ENCODE measurements around the gene RBP4. TPM values are rescaled to one million over a fixed set of nuclear protein-coding genes. Genes with fewer than 3 reads are reported as not detected.

RBP4 gene
- total and polyA plus RNA-seq, 12 donors = 0.37 to 30.0 (median 4.9) TPM; not detected in 2

GRCh38 chr10:93542358-93542791 is 58.7 kb downstream of the RBP4 start:
- peak overlapping the region in 5 of 10 donors; percentile 10 to 65 (median 42) for H3K27ac ChIP-seq
- peaks cover 0 to 14% (median 8%) of the 10 kb centered on the region in 9 donors for H3K4me1 ChIP-seq
- DNase-seq (peak; percentile 71 to 76), ATAC-seq (peak; percentile 91 to 99 (median 96))
- WGBS, 2 donors = 6% methylated on average over 10 of the region's 10 CpGs
- no peaks in the 10 kb centered on the region for H3K9me3 ChIP-seq
- TF ChIP-seq, protein P1, sequence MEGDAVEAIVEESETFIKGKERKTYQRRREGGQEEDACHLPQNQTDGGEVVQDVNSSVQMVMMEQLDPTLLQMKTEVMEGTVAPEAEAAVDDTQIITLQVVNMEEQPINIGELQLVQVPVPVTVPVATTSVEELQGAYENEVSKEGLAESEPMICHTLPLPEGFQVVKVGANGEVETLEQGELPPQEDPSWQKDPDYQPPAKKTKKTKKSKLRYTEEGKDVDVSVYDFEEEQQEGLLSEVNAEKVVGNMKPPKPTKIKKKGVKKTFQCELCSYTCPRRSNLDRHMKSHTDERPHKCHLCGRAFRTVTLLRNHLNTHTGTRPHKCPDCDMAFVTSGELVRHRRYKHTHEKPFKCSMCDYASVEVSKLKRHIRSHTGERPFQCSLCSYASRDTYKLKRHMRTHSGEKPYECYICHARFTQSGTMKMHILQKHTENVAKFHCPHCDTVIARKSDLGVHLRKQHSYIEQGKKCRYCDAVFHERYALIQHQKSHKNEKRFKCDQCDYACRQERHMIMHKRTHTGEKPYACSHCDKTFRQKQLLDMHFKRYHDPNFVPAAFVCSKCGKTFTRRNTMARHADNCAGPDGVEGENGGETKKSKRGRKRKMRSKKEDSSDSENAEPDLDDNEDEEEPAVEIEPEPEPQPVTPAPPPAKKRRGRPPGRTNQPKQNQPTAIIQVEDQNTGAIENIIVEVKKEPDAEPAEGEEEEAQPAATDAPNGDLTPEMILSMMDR (IDR thresholded peaks at IDR 0.05) = peak in 3 of 9 donors; percentile 1 to 24 (median 9)
- H3K27me3 ChIP-seq = no peaks in the 10 kb centered on the region
- peak overlapping the region in 8 of 10 donors; percentile 17 to 49 (median 35) for H3K4me3 ChIP-seq
- no peaks in the 10 kb centered on the region for H3K36me3 ChIP-seq
- intact Hi-C loops (cut with DNase I) = no loop called here

Other genes with a start within 250 kb of the RBP4 start
- gene MYOF, start 118.9 kb downstream of the RBP4 start, total RNA-seq = 10 to 100 TPM; 21.7 to 54.6 (median 41.6) TPM
- gene MYOF, start 118.9 kb downstream of the RBP4 start, polyA plus RNA-seq = 10 to 100 TPM; 14.5 to 32.4 TPM
- gene CEP55, start 104.6 kb downstream of the RBP4 start, total RNA-seq = 1 to 10 TPM in 2 of 10 donors, under 1 TPM in 5, not detected in 3; 0.13 to 4.4 (median 0.51) TPM
- gene CEP55, start 104.6 kb downstream of the RBP4 start, polyA plus RNA-seq = under 1 TPM; 0.20 to 0.22 TPM
- under 1 TPM in 4 of 10 donors, not detected in 6; 0.11 to 0.37 (median 0.22) TPM for gene FFAR4, start 34.6 kb downstream of the RBP4 start, total RNA-seq
- under 1 TPM; 0.07 to 0.12 TPM for gene FFAR4, start 34.6 kb downstream of the RBP4 start, polyA plus RNA-seq
- not detected for gene PDE6C, start 11.3 kb upstream of the RBP4 start, total RNA-seq
- gene PDE6C, start 11.3 kb upstream of the RBP4 start, polyA plus RNA-seq = not detected
- 10 to 100 TPM in 7 of 10 donors, 1 to 10 TPM in 3; 7.7 to 24.5 (median 15.5) TPM for gene FRA10AC1, start 101.4 kb upstream of the RBP4 start, total RNA-seq
- gene FRA10AC1, start 101.4 kb upstream of the RBP4 start, polyA plus RNA-seq = 10 to 100 TPM in 1 of 2 donors, 1 to 10 TPM in 1; 8.2 to 23.7 TPM
- gene LGI1, start 156.7 kb upstream of the RBP4 start, total RNA-seq = under 1 TPM in 5 of 10 donors, not detected in 5; 0.38 to 0.68 (median 0.45) TPM
- under 1 TPM in 1 of 2 donors, not detected in 1; 0.03 TPM for gene LGI1, start 156.7 kb upstream of the RBP4 start, polyA plus RNA-seq